ENCODE results near the gene EGLN1. TPM values are rescaled to one million over a fixed set of nuclear protein-coding genes. Genes with fewer than 3 reads are reported as not detected.

Gene EGLN1
- total RNA-seq, 1 donor from 2014 or later, result 23.6 TPM

- TF ChIP-seq CTCF (IDR thresholded peaks at IDR 0.05; ENCODE audit: insufficient read depth, low read length, poor library complexity, severe bottlenecking), result no peak
- no peaks in the 10 kb centered on the region for H3K36me3 ChIP-seq (ENCODE audit: control insufficient read depth, insufficient read depth, low read length)
- H3K27me3 ChIP-seq (ENCODE audit: control insufficient read depth, insufficient read depth, low read length), result no peaks in the 10 kb centered on the region
- H3K4me3 ChIP-seq (ENCODE audit: low read depth, low read length), result no peak overlapping the region
- DNase-seq (ENCODE audit: low read depth), result no peak
These were observed 47.7 kb downstream of the EGLN1 start for GRCh38 chr1:231374394-231374793.

GRCh38 chr1:231372501-231372900 lies 49.6 kb downstream of the EGLN1 start:
- Histone ChIP-seq H3K36me3 (ENCODE audit: control insufficient read depth, insufficient read depth, low read length) (no peaks in the 10 kb centered on the region), H3K4me3 (ENCODE audit: low read depth, low read length) (no peak overlapping the region), H3K27me3 (ENCODE audit: control insufficient read depth, insufficient read depth, low read length) (no peaks in the 10 kb centered on the region)
- no peak for TF ChIP-seq CTCF (IDR thresholded peaks at IDR 0.05; ENCODE audit: insufficient read depth, low read length, poor library complexity, severe bottlenecking)
- no peak for DNase-seq (ENCODE audit: low read depth)

GRCh38 chr1:231369282-231369681 lies 52.8 kb downstream of the EGLN1 start:
- Histone ChIP-seq H3K36me3 (ENCODE audit: control insufficient read depth, insufficient read depth, low read length) (no peaks in the 10 kb centered on the region), H3K27me3 (ENCODE audit: control insufficient read depth, insufficient read depth, low read length) (no peaks in the 10 kb centered on the region), H3K4me3 (ENCODE audit: low read depth, low read length) (no peak overlapping the region)
- DNase-seq (ENCODE audit: low read depth), result no peak
- peak; percentile 3 for TF ChIP-seq CTCF (IDR thresholded peaks at IDR 0.05; ENCODE audit: insufficient read depth, low read length, poor library complexity, severe bottlenecking)

- TF ChIP-seq CTCF (IDR thresholded peaks at IDR 0.05; ENCODE audit: insufficient read depth, low read length, poor library complexity, severe bottlenecking), result no peak
- no peaks in the 10 kb centered on the region for H3K36me3 ChIP-seq (ENCODE audit: control insufficient read depth, insufficient read depth, low read length)
- no peaks in the 10 kb centered on the region for H3K27me3 ChIP-seq (ENCODE audit: control insufficient read depth, insufficient read depth, low read length)
- H3K4me3 ChIP-seq (ENCODE audit: low read depth, low read length), result no peak overlapping the region
- no peak for DNase-seq (ENCODE audit: low read depth)
These were observed 57.9 kb downstream of the EGLN1 start for GRCh38 chr1:231364192-231364591.

- Histone ChIP-seq H3K27me3 (ENCODE audit: control insufficient read depth, insufficient read depth, low read length) (no peaks in the 10 kb centered on the region), H3K36me3 (ENCODE audit: control insufficient read depth, insufficient read depth, low read length) (no peaks in the 10 kb centered on the region), H3K4me3 (ENCODE audit: low read depth, low read length) (no peak overlapping the region)
- no peak for TF ChIP-seq CTCF (IDR thresholded peaks at IDR 0.05; ENCODE audit: insufficient read depth, low read length, poor library complexity, severe bottlenecking)
- DNase-seq (ENCODE audit: low read depth), result no peak
These were observed 58.5 kb downstream of the EGLN1 start for GRCh38 chr1:231363624-231364023.

- H3K27me3 ChIP-seq (ENCODE audit: control insufficient read depth, insufficient read depth, low read length), result no peaks in the 10 kb centered on the region
- no peak for DNase-seq (ENCODE audit: low read depth)
- H3K4me3 ChIP-seq (ENCODE audit: low read depth, low read length), result no peak overlapping the region
- TF ChIP-seq CTCF (IDR thresholded peaks at IDR 0.05; ENCODE audit: insufficient read depth, low read length, poor library complexity, severe bottlenecking), result no peak
- no peaks in the 10 kb centered on the region for H3K36me3 ChIP-seq (ENCODE audit: control insufficient read depth, insufficient read depth, low read length)
These were observed 59.8 kb downstream of the EGLN1 start for GRCh38 chr1:231362325-231362724.
